Measurements from ENCODE around the gene ACOX1.

DNA sequence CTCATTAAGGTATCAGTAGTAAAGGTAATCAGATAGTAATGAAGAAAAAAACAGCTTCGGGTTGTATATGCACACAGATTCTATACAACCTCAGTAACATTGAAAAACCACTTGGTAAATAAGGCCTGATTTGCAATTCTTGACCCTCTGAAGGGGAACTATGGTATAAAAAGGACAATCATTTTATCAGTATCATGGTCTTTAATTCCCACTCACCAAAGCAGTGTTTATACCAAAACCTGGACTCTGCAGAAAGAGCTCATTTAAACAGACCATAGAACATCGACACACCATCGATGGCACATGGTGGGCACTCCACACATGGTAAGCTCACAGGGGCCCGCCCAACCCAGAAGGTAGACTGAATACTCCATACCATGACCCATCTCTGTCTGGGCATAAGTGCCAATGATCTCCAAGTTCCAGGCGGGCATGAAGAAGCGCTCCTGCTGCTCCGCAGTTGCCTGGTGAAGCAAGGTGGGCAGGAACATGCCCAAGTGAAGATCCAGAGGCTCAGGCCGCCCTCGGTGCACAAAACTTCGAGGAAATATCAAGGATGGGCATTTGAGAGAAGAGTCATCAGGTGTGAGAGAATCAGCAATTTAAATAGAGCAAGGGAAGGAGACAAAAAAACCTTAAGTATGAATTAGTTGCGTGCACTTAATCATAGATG is 19.0 kb downstream of the ACOX1 start:
- TF ChIP-seq ZNF576 (CRISPR knock-in tag; IDR thresholded peaks at IDR 0.05) (no peak), SP1 (IDR thresholded peaks at IDR 0.05) (no peak), SP1 (CRISPR knock-in tag; IDR thresholded peaks at IDR 0.05) (no peak), ATF6 (CRISPR knock-in tag; conservative IDR thresholded peaks at IDR 0.05) (no peak)
